GM18868 (cell line): ENCODE data around the gene SPATS1.
"Not testable (repeated sequence)": the region's sequence is repeated elsewhere in the genome, so short reads cannot be mapped to it uniquely, and the experiment has no call there.

ENCODE experiments used
- ATAC-seq: cut with Tn5 transposase; IDR thresholded peaks from one replicate; pipeline ENCODE4 v1.9.1; 2021; ENCODE audit warnings: mild to moderate bottlenecking, moderate library complexity; ENCODE audit not compliant: unreplicated experiment

The SPATS1 gene

DNA sequence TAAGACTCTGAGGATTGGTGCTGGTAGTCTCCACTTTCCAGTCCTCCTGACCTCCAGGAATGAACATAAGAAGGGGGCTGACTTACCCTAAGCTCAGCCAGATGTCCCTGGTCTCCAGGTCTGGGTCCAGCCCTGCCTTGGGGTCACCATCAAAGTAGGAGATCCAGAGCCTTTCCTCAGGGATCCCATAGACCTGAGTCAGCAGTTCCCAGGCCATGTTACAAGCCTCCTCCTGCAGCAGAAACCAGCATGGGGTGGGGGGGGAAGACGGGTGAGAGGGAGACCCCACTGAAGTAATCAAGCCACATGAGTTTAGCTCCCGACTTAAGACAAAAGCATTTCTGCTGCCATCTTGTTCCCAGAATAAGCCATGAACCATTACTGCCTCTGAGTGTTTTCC, 31.1 kb upstream of the SPATS1 start:
- ATAC-seq, result no peak

DNA sequence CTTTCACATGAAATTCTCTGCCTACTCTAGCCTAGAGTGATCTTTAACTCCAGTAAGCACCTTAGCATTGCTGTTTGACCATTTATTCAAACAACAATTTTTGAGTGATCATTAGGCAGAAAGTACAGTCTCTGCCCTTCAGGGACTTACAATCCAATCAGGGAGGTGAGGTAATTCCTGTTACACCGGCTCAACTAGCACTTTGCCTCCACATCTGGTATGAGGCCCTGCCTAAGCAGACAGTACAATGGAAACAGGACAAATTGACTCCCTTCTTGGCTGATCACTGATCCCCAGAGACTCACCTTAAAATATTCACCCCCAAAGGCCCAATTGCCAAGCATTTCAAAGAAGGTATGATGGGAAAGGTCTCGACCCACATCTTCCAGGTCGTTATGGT, 30.7 kb upstream of the SPATS1 start:
- ATAC-seq, result no peak

DNA sequence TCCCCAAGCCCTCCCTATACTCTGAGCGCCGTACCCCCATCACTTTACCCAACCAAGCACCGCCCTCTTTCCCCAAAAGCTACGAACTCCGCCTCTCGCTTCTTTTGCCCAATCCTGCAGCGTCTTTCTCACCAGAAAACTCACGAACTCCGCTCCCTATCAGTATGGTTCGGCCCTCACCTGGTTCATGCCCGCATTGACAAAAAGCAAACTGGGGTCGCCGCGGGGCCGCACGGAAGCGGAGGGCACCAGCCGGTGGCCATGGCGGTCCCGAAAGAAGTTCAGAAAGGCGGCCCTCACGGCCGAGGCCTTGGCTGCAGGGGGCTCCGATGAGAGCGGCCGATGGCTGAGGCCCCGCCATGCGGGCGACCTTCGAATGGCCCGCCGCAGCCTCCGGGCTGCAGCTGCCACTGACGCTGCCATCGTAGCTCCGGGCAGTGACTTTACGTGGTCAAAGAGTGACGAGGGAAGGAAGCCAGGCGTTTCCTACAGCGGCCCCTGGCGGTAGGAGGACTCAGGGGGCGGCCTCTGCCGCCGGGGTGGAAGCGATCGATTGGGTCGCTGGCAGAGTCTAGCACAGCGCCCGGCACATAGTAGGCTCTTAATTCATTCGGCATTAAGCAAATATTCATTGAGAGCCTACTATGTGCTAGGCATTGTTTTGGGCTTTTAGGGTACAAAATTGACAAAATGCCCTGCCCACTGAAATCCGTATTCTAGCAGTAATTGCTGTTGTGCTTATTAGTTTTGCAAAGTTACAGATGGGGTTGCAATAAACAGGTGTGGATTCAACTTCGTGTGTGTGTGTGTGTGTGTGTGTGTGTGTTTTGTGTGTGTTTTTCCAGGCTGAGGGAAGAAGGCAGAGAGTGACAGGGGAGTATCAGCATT, 29.3 kb upstream of the SPATS1 start, which contains the start of gene AARS2:
AARS2 (minus strand) TSS at position 447 of the 888 bp plus-strand sequence; CDS start at position 423, 24 bp downstream.
- ATAC-seq, result peak; percentile 94

DNA sequence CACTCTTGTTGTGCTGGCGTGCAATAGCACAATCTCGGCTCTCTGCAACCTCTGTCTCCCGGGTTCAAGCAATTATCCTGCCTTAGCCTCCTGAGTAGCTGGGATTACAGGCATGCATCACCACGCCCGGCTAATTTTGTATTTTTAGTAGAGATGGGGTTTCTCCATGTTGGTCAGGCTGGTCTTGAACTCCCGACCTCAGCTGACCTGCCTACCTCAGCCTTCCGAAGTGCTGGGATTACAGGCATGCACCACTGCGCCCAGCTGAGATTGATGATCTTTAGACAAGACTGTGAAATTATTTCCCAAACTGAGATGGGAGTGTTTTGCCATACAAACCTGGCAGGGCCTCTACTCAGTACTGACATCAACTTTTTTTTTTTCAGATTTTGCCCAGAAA, 27.8 kb upstream of the SPATS1 start:
- not testable (repeated sequence) for ATAC-seq

DNA sequence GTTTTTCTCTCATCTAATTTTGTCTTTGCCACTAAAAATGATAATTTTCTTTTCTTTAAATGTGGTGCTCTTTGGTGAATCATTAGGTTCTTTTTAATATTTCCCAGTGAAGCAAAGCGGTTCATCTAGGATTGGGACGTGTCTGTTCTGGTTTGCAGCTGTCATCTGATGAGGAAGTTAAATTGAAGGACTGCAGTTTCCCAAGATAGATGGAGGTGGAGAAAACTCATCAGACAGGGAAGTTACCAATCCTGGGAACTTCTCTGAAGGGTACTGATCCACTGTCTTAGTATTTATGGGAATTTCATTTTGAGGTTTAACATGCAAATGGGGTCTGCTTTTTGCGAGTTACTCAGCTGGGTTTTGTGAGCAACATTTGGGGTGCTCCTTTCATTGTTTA, 26.9 kb upstream of the SPATS1 start:
- no peak for ATAC-seq

DNA sequence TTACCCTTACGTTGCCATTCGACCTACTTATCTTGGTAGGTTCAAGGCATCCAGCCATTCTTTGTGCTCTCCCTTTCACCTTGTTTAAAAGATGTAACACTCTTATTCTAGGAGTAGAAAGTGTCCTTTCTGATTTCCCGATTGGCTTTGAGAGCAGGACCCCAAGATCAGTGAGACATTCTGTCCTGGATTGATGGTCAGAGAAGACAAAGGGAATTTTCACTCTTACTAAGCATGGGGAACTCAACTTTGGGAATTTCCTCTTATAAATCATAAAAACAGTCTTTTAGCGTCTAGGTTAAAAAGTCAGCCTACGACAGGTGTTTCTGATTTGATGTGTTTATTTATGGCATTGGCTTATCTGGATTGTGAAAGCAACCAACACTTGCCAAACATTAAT, 26.5 kb upstream of the SPATS1 start:
- ATAC-seq, result no peak

DNA sequence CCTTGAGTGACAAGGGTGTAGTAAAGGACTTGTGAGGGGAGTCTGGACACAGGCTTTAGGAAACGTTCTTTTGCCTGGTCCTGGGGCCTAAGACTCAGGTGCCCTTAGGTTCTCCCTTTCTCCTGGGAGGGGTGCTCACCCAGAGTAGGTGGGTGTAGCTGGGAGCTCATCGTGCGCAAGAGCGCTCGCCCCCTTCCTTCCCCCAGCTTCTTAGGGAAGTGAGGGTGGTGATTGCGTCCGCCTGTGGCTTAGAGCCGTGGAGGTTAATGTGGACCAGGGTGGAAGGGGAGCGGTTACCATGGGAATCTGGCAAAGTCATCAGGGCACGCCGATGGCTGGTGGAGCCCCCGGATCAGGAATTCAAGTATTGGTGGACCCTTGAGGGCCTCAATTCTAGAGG, 26.0 kb upstream of the SPATS1 start:
- ATAC-seq, result no peak

DNA sequence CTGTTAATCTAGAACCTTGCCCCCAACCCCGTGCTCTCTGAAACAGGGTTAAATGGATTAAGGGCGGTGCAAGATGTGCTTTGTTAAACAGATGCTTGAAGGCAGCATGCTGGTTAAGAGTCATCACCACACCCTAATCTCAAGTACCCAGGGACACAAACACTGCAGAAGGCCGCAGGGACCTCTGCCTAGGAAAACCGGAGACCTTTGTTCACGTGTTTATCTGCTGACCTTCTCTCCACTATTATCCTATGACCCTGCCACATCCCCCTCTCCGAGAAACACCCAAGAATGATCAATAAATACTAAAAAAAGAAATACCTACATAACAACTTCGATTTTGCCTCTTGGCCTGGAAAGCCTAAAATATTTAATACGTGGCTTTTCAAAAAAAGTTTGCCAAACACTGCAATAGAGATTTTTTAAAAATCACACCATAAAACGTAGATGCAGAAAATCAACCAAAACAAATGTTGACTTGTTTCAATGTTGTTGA, 25.3 kb upstream of the SPATS1 start:
- not testable (repeated sequence) for ATAC-seq

DNA sequence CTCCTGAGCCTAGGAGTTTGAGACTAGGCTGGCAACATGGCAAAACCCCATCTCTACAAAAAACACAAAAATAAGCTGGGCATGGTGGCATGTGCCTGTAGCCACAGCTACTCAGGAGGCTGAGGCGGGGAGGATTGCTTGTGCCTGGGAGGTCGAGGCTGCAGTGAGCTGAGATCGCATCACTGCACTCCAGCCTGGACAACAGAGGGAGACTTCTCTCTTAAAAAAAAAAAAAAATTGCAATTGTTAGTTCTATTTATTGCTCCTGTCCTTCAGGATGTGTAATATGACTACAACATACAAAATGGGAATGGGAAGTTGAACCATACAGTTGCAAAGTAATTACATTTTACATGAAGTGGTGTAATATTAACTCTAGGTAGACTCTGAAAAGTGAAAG, 21.2 kb upstream of the SPATS1 start:
- no peak for ATAC-seq

DNA sequence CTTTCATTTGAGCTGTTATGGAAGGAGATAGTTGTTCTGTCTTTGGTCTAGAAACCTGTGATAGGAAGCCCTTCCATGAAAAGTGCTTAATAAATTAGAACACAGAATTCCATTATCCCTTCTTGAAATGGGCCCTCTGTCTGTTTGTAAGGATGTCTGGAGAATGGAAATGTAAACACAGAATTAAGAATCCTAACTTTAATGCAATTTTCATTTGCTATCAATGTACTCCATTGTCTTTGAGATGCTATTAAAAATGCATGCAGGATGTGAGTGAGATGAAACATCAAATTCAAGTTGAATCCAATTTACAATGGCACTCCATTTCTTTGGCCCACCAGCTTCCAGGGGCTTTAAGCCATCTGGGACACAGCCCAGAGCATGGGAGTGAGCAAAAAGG, 15.4 kb upstream of the SPATS1 start:
- ATAC-seq, result no peak

DNA sequence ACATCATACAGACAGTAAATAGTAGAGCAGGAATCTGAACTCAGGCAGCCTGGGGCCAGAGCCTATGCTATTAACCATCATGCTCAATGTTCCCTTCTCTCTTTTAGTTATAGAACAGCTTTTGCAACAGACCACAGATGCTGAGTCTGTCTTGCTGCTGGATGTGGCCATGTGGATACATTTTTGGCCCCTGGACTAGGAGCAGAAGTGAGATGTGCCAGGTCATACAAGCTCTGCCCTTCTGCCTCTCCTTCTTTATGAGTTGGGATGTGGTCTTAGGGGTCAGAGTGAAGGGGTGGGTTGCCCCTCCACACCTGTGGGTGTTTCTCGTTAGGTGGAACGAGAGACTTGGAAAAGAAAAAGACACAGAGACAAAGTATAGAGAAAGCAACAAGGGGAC, 14.7 kb upstream of the SPATS1 start:
- ATAC-seq, result no peak

DNA sequence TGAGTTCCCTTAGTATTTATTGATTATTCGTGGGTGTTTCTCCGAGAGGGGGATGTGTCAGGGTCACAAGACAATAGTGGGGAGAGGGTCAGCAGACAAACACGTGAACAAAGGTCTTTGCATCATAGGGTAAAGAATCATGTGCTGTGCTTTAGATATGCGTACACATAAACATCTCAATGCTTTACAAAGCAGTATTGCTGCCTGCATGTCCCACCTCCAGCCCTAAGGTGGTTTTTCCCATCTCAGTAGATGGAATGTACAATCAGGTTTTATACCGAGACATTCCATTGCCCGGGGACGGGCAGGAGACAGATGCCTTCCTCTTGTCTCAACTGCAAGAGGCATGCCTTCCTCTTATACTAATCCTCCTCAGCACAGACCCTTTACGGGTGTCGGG, 14.2 kb upstream of the SPATS1 start:
- not testable (repeated sequence) for ATAC-seq

DNA sequence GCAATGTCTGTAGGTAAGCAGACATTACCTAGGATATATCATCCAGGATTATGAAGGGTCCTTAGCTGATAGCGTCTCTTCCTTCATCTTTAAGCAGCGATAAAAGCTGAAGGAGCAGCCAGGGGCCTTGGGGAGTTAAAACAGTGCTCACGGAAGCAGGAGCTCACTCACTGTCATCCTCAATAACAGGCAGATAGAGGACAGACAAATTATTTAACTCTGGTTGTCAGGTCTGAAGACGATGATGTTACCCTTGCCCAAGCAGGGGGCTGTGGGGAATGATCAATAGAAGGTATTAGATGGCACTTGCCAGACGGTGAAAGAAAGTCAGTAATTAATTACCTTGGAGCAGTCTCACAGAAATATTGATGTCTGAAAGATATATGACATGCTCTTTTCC, 12.6 kb upstream of the SPATS1 start:
- ATAC-seq, result no peak

DNA sequence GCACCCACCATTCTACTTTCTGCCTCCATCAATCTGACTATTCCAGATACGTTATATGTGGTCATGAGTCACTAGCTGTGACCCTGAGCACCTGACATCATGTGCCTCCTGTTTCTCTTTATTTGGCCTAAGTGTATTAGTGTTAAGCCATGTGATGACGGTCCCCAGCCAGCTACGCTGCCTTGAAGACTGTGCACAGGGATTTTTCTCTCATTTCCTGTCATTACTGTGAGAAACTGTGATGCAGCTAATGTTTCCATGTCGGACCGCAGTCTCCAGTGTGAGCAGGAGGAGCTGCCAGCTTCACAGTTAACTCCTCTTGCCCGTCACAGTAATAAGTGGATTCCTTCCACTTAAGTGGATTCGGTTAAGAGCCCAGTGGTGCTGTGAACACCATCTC, 9.9 kb upstream of the SPATS1 start:
- ATAC-seq, result no peak

DNA sequence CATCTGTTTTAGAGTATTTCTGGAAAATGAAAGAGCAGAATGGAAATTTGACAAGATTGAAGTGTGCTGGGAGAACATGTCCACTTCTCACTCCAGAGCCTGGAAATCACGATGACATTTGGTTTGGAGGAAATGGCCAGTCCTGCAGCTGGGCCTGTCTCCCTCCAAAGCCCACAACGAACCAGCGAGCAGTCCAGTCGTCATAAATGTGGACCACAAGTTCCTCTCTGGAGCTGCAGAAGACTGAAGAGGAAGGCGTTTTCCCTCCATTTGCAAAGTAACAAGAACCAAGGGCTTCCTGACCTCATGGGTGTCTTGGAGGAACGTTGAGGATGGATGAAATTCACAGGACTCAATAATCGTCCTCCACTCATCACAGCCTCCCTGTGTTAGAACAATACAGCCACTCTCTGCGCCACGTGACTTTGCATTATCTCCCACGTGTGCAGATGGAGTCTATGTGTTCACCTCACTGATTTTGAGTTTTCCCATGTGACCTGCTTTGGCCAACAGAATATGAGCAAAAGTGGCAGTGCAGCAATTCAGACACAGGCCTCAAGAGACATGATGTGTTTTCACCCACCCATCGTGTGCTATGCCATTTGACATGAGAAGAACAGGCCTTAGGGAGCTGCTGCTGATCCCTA, 9.1 kb upstream of the SPATS1 start:
- no peak for ATAC-seq

DNA sequence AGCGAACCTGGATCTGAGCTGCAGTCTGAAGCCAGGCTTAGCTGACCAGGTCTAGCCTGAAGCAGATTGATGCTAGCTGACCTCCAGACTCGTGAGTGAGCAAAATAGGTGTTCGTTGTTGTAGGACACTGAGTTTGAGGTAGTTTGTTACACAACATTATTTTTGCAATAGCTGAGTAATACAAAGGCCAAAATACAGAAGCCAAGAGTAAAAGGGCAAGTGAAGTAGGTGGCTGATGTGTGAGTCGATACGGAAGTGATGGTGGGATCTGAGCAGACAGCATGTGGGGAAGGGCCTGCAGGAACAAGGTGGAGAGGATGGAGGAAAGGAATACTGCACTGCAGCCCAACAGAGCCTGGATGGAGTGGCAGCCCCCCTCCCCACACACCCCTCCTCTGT, 8.5 kb upstream of the SPATS1 start:
- no peak for ATAC-seq

DNA sequence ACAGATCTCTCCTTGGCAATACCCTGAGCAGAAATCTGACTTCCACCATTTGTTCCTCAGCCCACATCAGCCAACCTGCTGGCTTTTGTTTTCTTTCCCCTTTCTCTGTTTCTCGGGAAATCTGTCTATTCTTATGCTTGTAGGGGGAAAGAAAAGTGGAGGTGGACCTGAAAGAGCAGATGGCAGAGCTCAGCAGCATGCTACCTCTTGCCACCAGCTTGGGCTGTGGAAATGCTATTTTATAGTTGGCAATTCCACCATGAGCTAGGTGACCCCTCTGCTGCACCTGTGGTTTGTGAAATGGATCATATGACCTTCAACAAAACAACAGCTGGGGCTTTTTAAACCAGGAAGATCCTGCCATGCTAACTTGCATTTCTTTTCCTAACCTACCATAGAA, 6.8 kb upstream of the SPATS1 start:
- no peak for ATAC-seq

DNA sequence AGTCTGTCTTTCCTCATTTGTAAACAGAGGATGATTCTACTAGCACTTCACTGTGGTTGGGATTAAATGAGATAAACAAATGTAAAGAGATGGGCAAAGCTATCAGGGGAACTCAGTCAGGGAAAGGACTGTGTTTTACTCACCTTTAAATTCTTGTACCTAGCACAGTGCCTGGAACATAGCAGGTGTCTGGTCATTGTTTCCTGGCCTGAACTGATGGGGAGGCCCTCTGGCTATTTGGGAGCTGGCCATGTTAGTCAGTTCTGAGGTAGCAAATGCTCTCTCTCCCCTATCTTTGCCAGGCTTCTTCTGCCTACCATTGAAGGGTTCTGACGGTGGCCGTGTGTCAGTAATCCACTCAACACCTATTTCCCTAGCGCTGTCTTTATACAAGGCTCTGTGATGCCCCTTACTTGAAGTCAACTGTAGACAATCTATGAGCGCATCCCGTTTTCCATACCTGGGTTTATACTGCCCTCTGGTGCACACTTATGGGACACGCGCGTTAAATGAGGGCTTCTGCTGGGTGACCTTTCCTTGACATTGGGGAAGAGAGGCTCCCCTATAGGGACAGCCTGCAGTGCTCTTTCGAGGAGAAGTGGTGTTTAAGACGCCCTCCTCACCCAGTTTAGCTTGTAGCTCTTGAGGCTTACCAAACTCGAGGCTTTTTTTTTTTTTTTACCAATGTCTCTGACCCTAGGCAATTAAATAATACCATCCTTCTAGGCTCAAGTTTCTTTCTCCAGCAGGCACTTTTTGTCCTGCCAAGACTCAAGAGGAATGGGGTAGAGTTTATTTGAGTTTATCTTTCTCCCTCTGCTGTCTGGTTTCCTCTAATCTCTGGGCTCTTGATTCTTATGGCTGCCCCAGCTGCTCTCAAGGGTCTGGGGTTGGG, 4.0 kb upstream of the SPATS1 start:
- peak; percentile 64 for ATAC-seq

DNA sequence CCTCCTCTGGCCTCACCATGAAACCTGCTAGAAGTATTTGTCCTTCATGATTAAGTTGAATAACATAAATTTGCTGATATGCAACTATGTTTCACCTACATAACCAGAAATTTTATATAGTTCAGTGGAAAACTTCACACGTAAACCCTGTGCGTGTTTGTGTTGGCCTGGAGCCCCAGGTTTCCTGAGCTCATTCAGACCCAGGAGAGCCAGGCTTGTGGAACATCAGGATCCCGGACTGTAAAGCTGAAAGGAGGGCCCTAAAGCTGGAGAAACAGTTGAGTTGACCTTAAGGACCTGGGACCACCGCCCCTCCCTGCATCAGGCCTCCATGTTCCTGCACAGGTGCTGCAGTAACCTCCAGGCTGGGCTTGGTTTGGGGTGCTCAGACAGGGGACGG, 3.1 kb upstream of the SPATS1 start:
- ATAC-seq, result no peak

DNA sequence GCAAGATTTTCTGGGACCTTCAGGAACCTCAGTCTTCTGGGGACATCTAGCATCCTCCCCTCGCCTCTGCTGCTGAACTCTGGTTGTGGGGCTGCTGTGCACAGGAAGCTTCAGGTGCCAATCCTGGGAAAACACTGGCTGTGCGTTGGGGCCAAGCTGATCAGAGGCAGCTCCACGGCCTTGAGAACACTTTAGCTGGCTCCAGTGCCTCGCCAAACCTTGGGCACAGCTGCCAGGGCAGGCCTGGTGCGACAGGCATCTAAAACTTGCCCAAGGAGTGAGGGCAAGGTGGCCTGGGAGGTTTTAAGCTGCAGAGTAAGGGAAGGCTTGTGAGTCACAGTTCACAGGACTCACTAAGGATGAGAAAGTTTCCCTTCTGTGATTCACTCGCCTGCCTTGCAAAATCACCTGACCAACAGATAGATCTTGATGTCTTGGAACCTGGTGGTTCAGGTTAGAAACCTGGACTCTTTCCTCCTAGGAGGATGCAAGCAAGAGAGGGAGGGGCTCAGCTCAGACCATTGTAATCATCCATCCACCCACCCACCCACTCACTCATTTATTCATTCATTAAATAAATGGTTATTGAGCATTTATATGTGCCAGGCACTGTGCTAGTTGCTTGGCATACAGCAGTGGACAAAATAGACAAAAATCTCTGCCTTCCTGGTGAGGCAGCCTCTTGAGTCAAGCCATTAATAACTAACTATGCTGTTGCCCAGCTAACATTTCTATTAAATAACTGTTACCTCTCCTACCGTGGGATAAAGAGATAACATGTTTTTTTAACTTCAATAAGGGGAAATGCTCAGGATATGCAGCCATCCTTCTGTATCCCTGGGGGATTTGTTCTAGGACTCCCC, 2.5 kb upstream of the SPATS1 start:
- no peak for ATAC-seq
